HepG2 (cell line): ENCODE measurements around the gene SLC9A8. TPM values are rescaled to one million over a fixed set of nuclear protein-coding genes. Genes with fewer than 3 reads are reported as not detected.

Experiments used
- ARNT ChIP-seq: fragments of 450-650 bp; IDR thresholded peaks from 2 replicates; pipeline ENCODE4 v1.6.1; 2017
- BCL6 ChIP-seq: IDR thresholded peaks from 2 replicates; pipeline ENCODE4 v1.6.1; 2016; ENCODE audit warnings: missing genetic modification reagents, missing compliant biosample characterization
- FOXO1 ChIP-seq: sonication (generic); formaldehyde crosslinking; IDR thresholded peaks from 2 replicates; pipeline ENCODE4 v1.4.0; 2020; ENCODE audit warnings: missing genetic modification reagents
- NR2C2 ChIP-seq: sonication (generic); formaldehyde crosslinking; IDR thresholded peaks from 2 replicates; pipeline ENCODE4 v1.4.0; 2020; ENCODE audit warnings: missing genetic modification reagents, mild to moderate bottlenecking, moderate library complexity, borderline replicate concordance
- ONECUT2 ChIP-seq: sonication (generic); formaldehyde crosslinking; IDR thresholded peaks from 2 replicates; pipeline ENCODE4 v1.4.0; 2020; ENCODE audit warnings: missing genetic modification reagents
- RBFOX2 ChIP-seq: fragments of 200-400 bp; formaldehyde crosslinking; IDR thresholded peaks from 2 replicates; pipeline ENCODE4 v1.6.1; 2017; ENCODE audit warnings: low read depth, mild to moderate bottlenecking, low read length
- XRCC5 ChIP-seq: fragments of 200-400 bp; formaldehyde crosslinking; optimal IDR thresholded peaks from 2 replicates; pipeline ENCODE3; 2017; ENCODE audit warnings: mild to moderate bottlenecking, low read length
- ZFP36 ChIP-seq: fragments of 150-350 bp; IDR thresholded peaks from 2 replicates; pipeline ENCODE4 v1.6.1; 2018; ENCODE audit warnings: borderline replicate concordance, low read length, low read depth; ENCODE audit not compliant: partially characterized antibody
- ZNF101 ChIP-seq: sonication (generic); formaldehyde crosslinking; IDR thresholded peaks from 2 replicates; pipeline ENCODE4 v1.4.0; 2020; ENCODE audit warnings: mild to moderate bottlenecking, low read depth, missing genetic modification reagents, borderline replicate concordance
- ZNF260 ChIP-seq: sonication (generic); formaldehyde crosslinking; IDR thresholded peaks from 2 replicates; pipeline ENCODE4 v1.4.0; 2020; ENCODE audit warnings: missing genetic modification reagents, low read depth, mild to moderate bottlenecking, borderline replicate concordance
- ZNF501 ChIP-seq: sonication (generic); formaldehyde crosslinking; IDR thresholded peaks from 2 replicates; pipeline ENCODE4 v1.5.1; 2020; ENCODE audit warnings: mild to moderate bottlenecking, moderate library complexity, missing genetic modification reagents
- ZNF550 ChIP-seq: sonication (generic); formaldehyde crosslinking; IDR thresholded peaks from 2 replicates; pipeline ENCODE4 v1.4.0; 2020; ENCODE audit warnings: mild to moderate bottlenecking, missing genetic modification reagents, borderline replicate concordance
- polyA plus RNA-seq, 8 experiments: library from polyadenylated mRNA; depleted of rRNA in 3 of 8; stranded (reverse) in 7 of 8; unstranded in 1 of 8; fragments of >200 nt; fragmentation: Illumina TruSeq in 4 of 8; extraction: Trizol in 4 of 8; gene quantifications; 2 replicates each; pipeline versions ENCODE4 v1.2.1 to v1.2.3, GENCODE V29; 2011 to 2016; ENCODE audit warnings: low read depth in 4 of 8, missing spikeins in 1 of 8, mixed read lengths in 1 of 8; ENCODE audit not compliant: insufficient read depth in 1 of 8
- total RNA-seq, 5 experiments: library from RNA; depleted of rRNA; stranded (reverse); fragments of >200 nt; fragmentation: Illumina TruSeq; extraction: Trizol; gene quantifications; 2 replicates each; pipeline ENCODE4 v1.2.3, GENCODE V29; 2016; ENCODE audit warnings: low read depth in 1 of 5
- TF ChIP-seq, protein P1 (sequence below): sonication (generic); formaldehyde crosslinking; IDR thresholded peaks from 2 replicates; pipeline ENCODE4 v1.8.0; 2022; ENCODE audit warnings: missing genetic modification reagents, low read depth, mild to moderate bottlenecking, borderline replicate concordance
- TF ChIP-seq, protein P2 (sequence below): IDR thresholded peaks from 2 replicates; pipeline ENCODE4 v1.6.1; 2016; ENCODE audit warnings: control low read depth
- TF ChIP-seq, protein P3 (sequence below): sonication (generic); formaldehyde crosslinking; IDR thresholded peaks from 2 replicates; pipeline ENCODE4 v1.8.0; 2022; ENCODE audit warnings: mild to moderate bottlenecking, missing genetic modification reagents, borderline replicate concordance
- TF ChIP-seq, protein P4 (sequence below): sonication (generic); formaldehyde crosslinking; IDR thresholded peaks from 2 replicates; pipeline ENCODE4 v1.4.0; 2020; ENCODE audit warnings: missing genetic modification reagents
- TF ChIP-seq, protein P5 (sequence below): sonication (generic); formaldehyde crosslinking; IDR thresholded peaks from 2 replicates; pipeline ENCODE4 v1.5.0; 2020; ENCODE audit warnings: mild to moderate bottlenecking, low read depth, missing genetic modification reagents, borderline replicate concordance
- TF ChIP-seq, protein P6 (sequence below): sonication (generic); formaldehyde crosslinking; IDR thresholded peaks from 2 replicates; pipeline ENCODE4 v1.4.0; 2020; ENCODE audit warnings: missing genetic modification reagents; ENCODE audit errors: not compliant biosample characterization
- TF ChIP-seq, protein P7 (sequence below): sonication (generic); formaldehyde crosslinking; IDR thresholded peaks from 2 replicates; pipeline ENCODE4 v1.4.0; 2020; ENCODE audit warnings: missing genetic modification reagents

The SLC9A8 gene
- total and polyA plus RNA-seq, 2 of the 13 experiments (the other 11 are each of a cell fraction or from before 2014, with no cell fraction given), result 4.1 to 7.4 TPM

DNA sequence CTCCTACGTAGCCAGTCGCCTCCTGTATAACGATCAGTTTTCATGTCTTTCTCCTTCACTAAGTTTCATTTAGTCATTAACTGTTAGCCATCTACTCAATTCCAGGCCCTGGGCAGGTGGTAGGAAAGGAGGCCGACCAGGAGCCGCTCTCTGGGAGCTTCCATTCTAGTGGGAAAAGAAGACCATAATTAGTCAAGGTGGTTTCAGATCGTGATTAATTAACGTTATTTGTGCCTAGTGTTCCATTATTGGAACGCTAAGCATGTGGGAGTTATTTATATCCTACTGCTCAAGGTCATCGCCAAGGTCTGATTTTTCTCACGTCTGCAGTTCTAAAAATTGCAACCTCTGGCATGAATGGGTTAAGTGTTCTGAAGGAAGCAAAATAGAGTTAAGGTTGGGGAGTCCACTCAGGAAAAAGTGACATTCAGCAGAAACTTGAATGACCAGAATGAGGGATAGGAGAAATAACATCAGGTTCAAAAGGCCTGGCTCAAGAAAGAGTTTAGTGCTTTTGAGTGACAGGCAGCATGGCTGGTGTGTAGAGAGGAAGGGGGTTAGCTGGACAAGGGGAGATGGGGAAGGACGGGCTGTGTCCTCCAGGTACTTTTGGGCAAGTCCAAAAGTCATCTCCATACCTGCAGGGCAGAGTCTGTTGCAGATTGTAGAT is 812 bp downstream of the SLC9A8 start (continued):
- peak; percentile 41; the same call in 1 of the 2 replicates for TF ChIP-seq BCL6 (CRISPR knock-in tag)
- TF ChIP-seq ZNF101, result no peak
- TF ChIP-seq ONECUT2 (CRISPR knock-in tag), result no peak
- TF ChIP-seq, protein P1, sequence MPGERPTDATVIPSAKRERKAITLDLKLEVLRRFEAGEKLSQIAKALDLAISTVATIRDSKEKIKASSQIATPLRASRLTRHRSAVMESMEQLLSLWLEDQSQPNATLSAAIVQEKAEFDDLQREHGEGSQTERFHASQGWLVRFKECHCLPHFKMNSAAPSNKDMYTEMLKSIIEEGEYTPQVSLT (CRISPR knock-in tag), result no peak
- TF ChIP-seq, protein P2, sequence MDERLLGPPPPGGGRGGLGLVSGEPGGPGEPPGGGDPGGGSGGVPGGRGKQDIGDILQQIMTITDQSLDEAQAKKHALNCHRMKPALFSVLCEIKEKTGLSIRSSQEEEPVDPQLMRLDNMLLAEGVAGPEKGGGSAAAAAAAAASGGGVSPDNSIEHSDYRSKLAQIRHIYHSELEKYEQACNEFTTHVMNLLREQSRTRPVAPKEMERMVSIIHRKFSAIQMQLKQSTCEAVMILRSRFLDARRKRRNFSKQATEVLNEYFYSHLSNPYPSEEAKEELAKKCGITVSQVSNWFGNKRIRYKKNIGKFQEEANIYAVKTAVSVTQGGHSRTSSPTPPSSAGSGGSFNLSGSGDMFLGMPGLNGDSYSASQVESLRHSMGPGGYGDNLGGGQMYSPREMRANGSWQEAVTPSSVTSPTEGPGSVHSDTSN, result peak; percentile 84
- TF ChIP-seq, protein P3, sequence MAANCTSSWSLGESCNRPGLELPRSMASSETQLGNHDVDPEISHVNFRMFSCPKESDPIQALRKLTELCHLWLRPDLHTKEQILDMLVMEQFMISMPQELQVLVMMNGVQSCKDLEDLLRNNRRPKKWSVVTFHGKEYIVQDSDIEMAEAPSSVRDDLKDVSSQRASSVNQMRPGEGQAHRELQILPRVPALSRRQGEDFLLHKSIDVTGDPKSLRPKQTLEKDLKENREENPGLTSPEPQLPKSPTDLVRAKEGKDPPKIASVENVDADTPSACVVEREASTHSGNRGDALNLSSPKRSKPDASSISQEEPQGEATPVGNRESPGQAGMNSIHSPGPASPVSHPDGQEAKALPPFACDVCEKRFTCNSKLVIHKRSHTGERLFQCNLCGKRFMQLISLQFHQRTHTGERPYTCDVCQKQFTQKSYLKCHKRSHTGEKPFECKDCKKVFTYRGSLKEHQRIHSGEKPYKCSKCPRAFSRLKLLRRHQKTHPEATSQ (CRISPR knock-in tag), result 0 out of 2 replicates have a peak, but pooled peaks have one; percentile 39
- no peak for TF ChIP-seq ZNF501 (CRISPR knock-in tag)
- TF ChIP-seq, protein P4, sequence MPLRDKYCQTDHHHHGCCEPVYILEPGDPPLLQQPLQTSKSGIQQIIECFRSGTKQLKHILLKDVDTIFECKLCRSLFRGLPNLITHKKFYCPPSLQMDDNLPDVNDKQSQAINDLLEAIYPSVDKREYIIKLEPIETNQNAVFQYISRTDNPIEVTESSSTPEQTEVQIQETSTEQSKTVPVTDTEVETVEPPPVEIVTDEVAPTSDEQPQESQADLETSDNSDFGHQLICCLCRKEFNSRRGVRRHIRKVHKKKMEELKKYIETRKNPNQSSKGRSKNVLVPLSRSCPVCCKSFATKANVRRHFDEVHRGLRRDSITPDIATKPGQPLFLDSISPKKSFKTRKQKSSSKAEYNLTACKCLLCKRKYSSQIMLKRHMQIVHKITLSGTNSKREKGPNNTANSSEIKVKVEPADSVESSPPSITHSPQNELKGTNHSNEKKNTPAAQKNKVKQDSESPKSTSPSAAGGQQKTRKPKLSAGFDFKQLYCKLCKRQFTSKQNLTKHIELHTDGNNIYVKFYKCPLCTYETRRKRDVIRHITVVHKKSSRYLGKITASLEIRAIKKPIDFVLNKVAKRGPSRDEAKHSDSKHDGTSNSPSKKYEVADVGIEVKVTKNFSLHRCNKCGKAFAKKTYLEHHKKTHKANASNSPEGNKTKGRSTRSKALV (CRISPR knock-in tag), result no peak
- TF ChIP-seq, protein P5, sequence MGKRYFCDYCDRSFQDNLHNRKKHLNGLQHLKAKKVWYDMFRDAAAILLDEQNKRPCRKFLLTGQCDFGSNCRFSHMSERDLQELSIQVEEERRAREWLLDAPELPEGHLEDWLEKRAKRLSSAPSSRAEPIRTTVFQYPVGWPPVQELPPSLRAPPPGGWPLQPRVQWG (CRISPR knock-in tag), result no peak
- TF ChIP-seq RBFOX2, result no peak
- TF ChIP-seq NR2C2, result no peak
- no peak for TF ChIP-seq XRCC5
- TF ChIP-seq ZNF260 (CRISPR knock-in tag), result no peak
- TF ChIP-seq, protein P6, sequence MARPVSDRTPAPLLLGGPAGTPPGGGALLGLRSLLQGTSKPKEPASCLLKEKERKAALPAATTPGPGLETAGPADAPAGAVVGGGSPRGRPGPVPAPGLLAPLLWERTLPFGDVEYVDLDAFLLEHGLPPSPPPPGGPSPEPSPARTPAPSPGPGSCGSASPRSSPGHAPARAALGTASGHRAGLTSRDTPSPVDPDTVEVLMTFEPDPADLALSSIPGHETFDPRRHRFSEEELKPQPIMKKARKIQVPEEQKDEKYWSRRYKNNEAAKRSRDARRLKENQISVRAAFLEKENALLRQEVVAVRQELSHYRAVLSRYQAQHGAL (CRISPR knock-in tag), result no peak
- no peak for TF ChIP-seq ZNF550 (CRISPR knock-in tag)
- no peak for TF ChIP-seq ARNT
- TF ChIP-seq FOXO1 (CRISPR knock-in tag), result no peak
- TF ChIP-seq, protein P7, sequence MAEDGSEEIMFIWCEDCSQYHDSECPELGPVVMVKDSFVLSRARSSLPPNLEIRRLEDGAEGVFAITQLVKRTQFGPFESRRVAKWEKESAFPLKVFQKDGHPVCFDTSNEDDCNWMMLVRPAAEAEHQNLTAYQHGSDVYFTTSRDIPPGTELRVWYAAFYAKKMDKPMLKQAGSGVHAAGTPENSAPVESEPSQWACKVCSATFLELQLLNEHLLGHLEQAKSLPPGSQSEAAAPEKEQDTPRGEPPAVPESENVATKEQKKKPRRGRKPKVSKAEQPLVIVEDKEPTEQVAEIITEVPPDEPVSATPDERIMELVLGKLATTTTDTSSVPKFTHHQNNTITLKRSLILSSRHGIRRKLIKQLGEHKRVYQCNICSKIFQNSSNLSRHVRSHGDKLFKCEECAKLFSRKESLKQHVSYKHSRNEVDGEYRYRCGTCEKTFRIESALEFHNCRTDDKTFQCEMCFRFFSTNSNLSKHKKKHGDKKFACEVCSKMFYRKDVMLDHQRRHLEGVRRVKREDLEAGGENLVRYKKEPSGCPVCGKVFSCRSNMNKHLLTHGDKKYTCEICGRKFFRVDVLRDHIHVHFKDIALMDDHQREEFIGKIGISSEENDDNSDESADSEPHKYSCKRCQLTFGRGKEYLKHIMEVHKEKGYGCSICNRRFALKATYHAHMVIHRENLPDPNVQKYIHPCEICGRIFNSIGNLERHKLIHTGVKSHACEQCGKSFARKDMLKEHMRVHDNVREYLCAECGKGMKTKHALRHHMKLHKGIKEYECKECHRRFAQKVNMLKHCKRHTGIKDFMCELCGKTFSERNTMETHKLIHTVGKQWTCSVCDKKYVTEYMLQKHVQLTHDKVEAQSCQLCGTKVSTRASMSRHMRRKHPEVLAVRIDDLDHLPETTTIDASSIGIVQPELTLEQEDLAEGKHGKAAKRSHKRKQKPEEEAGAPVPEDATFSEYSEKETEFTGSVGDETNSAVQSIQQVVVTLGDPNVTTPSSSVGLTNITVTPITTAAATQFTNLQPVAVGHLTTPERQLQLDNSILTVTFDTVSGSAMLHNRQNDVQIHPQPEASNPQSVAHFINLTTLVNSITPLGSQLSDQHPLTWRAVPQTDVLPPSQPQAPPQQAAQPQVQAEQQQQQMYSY (CRISPR knock-in tag), result no peak
- TF ChIP-seq ZFP36, result no peak
